Transverse colon (tissue), 4 donors: ENCODE data around the gene MPDZ. TPM values are rescaled to one million over a fixed set of nuclear protein-coding genes. Genes with fewer than 3 reads are reported as not detected.

ENCODE experiments used
- DNase-seq: peaks from one replicate; pipeline ENCODE4 v3.0.0-alpha.2; 2019
- H3K27ac ChIP-seq, 4 donors: fragments of 200-600 bp; sonication (generic); 2 replicates each; pipeline ENCODE4 v1.5.1; 2016 to 2018; ENCODE audit warnings: inconsistent platforms in 4 of 4
- H3K27me3 ChIP-seq: fragments of 200-600 bp; sonication (generic); 2 replicates; pipeline ENCODE4 v1.5.1; 2017; ENCODE audit warnings: inconsistent platforms
- H3K36me3 ChIP-seq, 4 donors: fragments of 200-600 bp; sonication (generic); 2 replicates each; pipeline ENCODE4 v1.5.1; 2017 to 2019; ENCODE audit warnings: inconsistent platforms in 4 of 4
- H3K4me1 ChIP-seq, 4 donors: fragments of 200-600 bp; sonication (generic); 2 replicates each; pipeline ENCODE4 v1.5.1; 2017 to 2020; ENCODE audit warnings: inconsistent platforms in 4 of 4
- H3K4me3 ChIP-seq, 4 donors: fragments of 200-600 bp; sonication (generic); 1 replicate in 1 of 4; 2 replicates in 3 of 4; pipeline versions ENCODE4 v1.5.1 to v1.6.1; 2017 to 2019; ENCODE audit warnings: inconsistent platforms in 4 of 4
- H3K9me3 ChIP-seq, 2 donors: fragments of 200-600 bp; sonication (generic); 2 replicates each; pipeline ENCODE4 v1.5.1; 2017 to 2019; ENCODE audit warnings: inconsistent platforms in 2 of 2
- EP300 ChIP-seq: sonication (generic); formaldehyde crosslinking; IDR thresholded peaks from one replicate; pipeline ENCODE4 v1.6.1; 2017; ENCODE audit warnings: antibody characterized with exemption, low read depth
- POLR2A ChIP-seq: fragments of 450-650 bp; IDR thresholded peaks from one replicate; pipeline ENCODE4 v1.6.1; 2016; ENCODE audit warnings: antibody characterized with exemption, mild to moderate bottlenecking, moderate library complexity
- POLR2AphosphoS5 ChIP-seq, 3 donors: sonication (generic); formaldehyde crosslinking; IDR thresholded peaks; one replicate each; pipeline ENCODE4 v1.6.1; 2016; ENCODE audit warnings: antibody characterized with exemption in 3 of 3
- WGBS, 2 donors: methylation state at CpG; one replicate each; pipeline ENCODE4 v1.1.5; 2018; ENCODE audit warnings: low coverage in 1 of 2; 5-methylcytosine and 5-hydroxymethylcytosine counted together
- in situ Hi-C, 4 donors: fragments of 200-750 bp; cut with MboI; loops; one replicate each; pipeline versions ENCODE4 v1.15.0 to v1.15.1; 2017; ENCODE audit warnings: low sequenced_read_pairs in 3 of 4, low pct_ligation_motif_present in 1 of 4, low pct_unique_long_range_greater_than_20kb in 1 of 4
- intact Hi-C: fragments of 100-400 bp; cut with DNase I; formaldehyde crosslinking; loops from one replicate; pipeline ENCODE4 v1.15.1; 2023; ENCODE audit warnings: low total_unique reads
- total RNA-seq, 4 donors: library from RNA; depleted of rRNA; stranded (reverse); fragments of >200 nt; gene quantifications; one replicate each; pipeline ENCODE4 v1.1.0, GENCODE V29; 2016
- TF ChIP-seq, protein P1 (sequence below), 5 experiments: fragments of 200-600 bp in 3 of 5; fragments of 450-650 bp in 2 of 5; sonication (generic) in 3 of 5; IDR thresholded peaks; 1 replicate in 2 of 5; 2 replicates in 3 of 5; pipeline ENCODE4 v1.5.1; 2016 to 2017; ENCODE audit warnings: antibody characterized with exemption in 5 of 5, inconsistent platforms in 3 of 5, mild to moderate bottlenecking in 2 of 5, moderate library complexity in 1 of 5

MPDZ gene
- total RNA-seq, 4 donors from 2014 or later, result 9.7 to 62.1 (median 14.5) TPM

DNA sequence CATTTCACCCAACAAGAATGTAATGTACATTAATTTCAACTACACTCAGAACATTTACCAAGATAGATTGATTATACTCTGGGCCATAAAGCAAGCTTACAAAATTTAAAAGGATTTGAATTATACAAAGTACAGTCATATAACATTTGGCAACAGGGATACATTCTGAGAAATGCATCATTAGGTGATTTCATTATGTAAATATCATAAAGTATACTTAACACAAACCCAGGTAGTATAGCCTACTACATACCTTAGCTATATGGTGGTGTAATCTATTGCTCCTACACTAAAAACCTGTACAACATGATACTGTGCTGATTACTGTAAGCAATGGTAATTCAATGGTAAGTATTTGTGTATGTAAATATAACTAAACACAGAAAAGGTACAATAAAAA is 202.9 kb downstream of the MPDZ start:
- DNase-seq, result no peak
- no peak for TF ChIP-seq EP300
- no peak for TF ChIP-seq POLR2AphosphoS5 (IDR thresholded peaks at IDR 0.05)
- no peak for TF ChIP-seq POLR2A
- TF ChIP-seq, protein P1, sequence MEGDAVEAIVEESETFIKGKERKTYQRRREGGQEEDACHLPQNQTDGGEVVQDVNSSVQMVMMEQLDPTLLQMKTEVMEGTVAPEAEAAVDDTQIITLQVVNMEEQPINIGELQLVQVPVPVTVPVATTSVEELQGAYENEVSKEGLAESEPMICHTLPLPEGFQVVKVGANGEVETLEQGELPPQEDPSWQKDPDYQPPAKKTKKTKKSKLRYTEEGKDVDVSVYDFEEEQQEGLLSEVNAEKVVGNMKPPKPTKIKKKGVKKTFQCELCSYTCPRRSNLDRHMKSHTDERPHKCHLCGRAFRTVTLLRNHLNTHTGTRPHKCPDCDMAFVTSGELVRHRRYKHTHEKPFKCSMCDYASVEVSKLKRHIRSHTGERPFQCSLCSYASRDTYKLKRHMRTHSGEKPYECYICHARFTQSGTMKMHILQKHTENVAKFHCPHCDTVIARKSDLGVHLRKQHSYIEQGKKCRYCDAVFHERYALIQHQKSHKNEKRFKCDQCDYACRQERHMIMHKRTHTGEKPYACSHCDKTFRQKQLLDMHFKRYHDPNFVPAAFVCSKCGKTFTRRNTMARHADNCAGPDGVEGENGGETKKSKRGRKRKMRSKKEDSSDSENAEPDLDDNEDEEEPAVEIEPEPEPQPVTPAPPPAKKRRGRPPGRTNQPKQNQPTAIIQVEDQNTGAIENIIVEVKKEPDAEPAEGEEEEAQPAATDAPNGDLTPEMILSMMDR (IDR thresholded peaks at IDR 0.05), result no peak
- H3K36me3 ChIP-seq, result no peaks in the 10 kb centered on the region
- intact Hi-C loops, result no loop called here
- H3K4me1 ChIP-seq, result no peaks in the 10 kb centered on the region
- no peak overlapping the region for H3K27ac ChIP-seq
- H3K27me3 ChIP-seq, result no peaks in the 10 kb centered on the region
- in situ Hi-C loops, result loop anchor here in 1 of 4 donors (25.0 kb wide), 1 partner anchor 364 kb away; no protein-coding TSS in a partner anchor
- H3K9me3 ChIP-seq, result peaks cover 0 to 3% of the 10 kb centered on the region in 2 donors
- H3K4me3 ChIP-seq, result no peak overlapping the region

DNA sequence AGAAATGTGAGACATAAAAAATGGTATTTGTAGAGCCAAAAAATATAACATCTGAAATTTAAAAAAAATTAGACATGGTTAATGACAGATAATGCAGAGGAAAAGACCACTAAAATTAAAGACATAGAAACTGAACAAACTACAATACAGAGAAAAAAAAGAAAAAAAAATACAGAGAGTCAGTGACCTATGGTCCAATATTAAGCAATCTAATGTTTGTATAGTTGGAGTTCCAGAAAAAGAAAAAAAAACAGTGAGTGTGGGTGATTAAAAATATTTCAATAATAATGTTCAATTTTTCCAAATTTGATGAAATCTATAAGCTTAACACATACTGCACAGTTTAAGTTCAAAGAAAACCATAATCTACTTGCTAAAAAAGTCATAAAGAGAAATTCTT is 207.6 kb downstream of the MPDZ start:
- in situ Hi-C loops (no loop called here), intact Hi-C loops (no loop called here)
- Histone ChIP-seq H3K27me3 (no peaks in the 10 kb centered on the region), H3K36me3 (no peaks in the 10 kb centered on the region), H3K4me3 (no peak overlapping the region), H3K27ac (no peak overlapping the region), H3K9me3 (peaks cover 0 to 3% of the 10 kb centered on the region in 2 donors), H3K4me1 (no peaks in the 10 kb centered on the region)
- DNase-seq, result no peak
- no peak for TF ChIP-seq POLR2A
- TF ChIP-seq POLR2AphosphoS5 (IDR thresholded peaks at IDR 0.05), result no peak
- no peak for TF ChIP-seq EP300
- TF ChIP-seq, protein P1 (IDR thresholded peaks at IDR 0.05), result no peak

GRCh38 chr9:13070612-13071595 is 208.6 kb downstream of the MPDZ start:
- peaks cover 0 to 3% of the 10 kb centered on the region in 2 donors for H3K9me3 ChIP-seq
- no peak overlapping the region for H3K27ac ChIP-seq
- intact Hi-C loops (no loop called here), in situ Hi-C loops (no loop called here)
- no peak for TF ChIP-seq EP300
- no peak for TF ChIP-seq POLR2A
- no peak for TF ChIP-seq POLR2AphosphoS5 (IDR thresholded peaks at IDR 0.05)
- TF ChIP-seq, protein P1 (IDR thresholded peaks at IDR 0.05), result no peak
- no peak for DNase-seq
- H3K36me3 ChIP-seq, result no peaks in the 10 kb centered on the region
- H3K4me1 ChIP-seq, result no peaks in the 10 kb centered on the region
- H3K27me3 ChIP-seq, result no peaks in the 10 kb centered on the region
- 78 to 85% methylated on average over 8 to 12 of the region's 12 CpGs for WGBS, 2 donors
- no peak overlapping the region for H3K4me3 ChIP-seq

DNA sequence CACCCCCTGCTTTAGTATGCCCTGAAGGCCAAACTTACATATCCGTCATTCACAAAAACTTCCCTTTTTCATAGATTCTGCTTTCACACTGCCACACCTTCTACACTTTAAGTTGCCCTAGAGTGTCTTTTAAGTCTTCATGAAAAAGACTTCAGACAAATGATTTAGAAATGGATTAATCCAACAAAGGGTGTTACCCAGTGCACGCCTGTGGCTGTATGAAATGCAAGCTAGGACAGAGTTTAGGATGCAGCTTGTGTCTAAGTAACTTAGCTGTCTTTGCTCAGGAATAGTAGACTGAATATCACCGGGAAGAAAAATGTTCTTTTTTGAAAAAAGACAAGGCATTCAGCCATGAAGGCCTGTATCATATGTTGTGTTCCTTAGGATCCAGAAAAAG is 210.0 kb downstream of the MPDZ start:
- DNase-seq, result no peak
- intact Hi-C loops (no loop called here), in situ Hi-C loops (no loop called here)
- Histone ChIP-seq H3K36me3 (no peaks in the 10 kb centered on the region), H3K9me3 (peaks cover 0 to 3% of the 10 kb centered on the region in 2 donors), H3K4me1 (no peaks in the 10 kb centered on the region), H3K27me3 (no peaks in the 10 kb centered on the region), H3K27ac (no peak overlapping the region), H3K4me3 (no peak overlapping the region)
- TF ChIP-seq POLR2AphosphoS5 (IDR thresholded peaks at IDR 0.05), result no peak
- no peak for TF ChIP-seq EP300
- no peak for TF ChIP-seq POLR2A
- TF ChIP-seq, protein P1 (IDR thresholded peaks at IDR 0.05), result no peak
- 77 to 87% methylated on average over 3 of the region's 3 CpGs for WGBS, 2 donors
